Heart right ventricle (tissue), 16 donors: ENCODE measurements around the gene SPSB3. TPM values are rescaled to one million over a fixed set of nuclear protein-coding genes. Genes with fewer than 3 reads are reported as not detected.

Experiments used
- ATAC-seq, 8 donors: fragments of 200-7000 bp; cut with Tn5 transposase; one replicate each; pipeline ENCODE4 v1.9.1; 2020; ENCODE audit warnings: mild to moderate bottlenecking in 8 of 8, moderate library complexity in 8 of 8, moderate number of reproducible peaks in 1 of 8
- DNase-seq, 2 donors: peaks; one replicate each; pipeline ENCODE4 v3.0.0-alpha.2; 2020
- H3K27ac ChIP-seq, 10 donors: fragments of 200-600 bp; sonication (generic) in 2 of 10; one replicate each; pipeline versions ENCODE4 v1.5.0 to v1.8.0; 2020 to 2022; ENCODE audit warnings: mild to moderate bottlenecking in 3 of 10
- H3K27me3 ChIP-seq, 7 donors: fragments of 200-600 bp; one replicate each; pipeline ENCODE4 v1.8.0; 2021 to 2022; ENCODE audit warnings: mild to moderate bottlenecking in 2 of 7
- H3K36me3 ChIP-seq, 9 donors: fragments of 200-600 bp; sonication (generic) in 1 of 9; one replicate each; pipeline versions ENCODE4 v1.5.0 to v1.8.0; 2020 to 2022; ENCODE audit warnings: mild to moderate bottlenecking in 2 of 9
- H3K4me1 ChIP-seq, 9 donors: fragments of 200-600 bp; sonication (generic) in 1 of 9; one replicate each; pipeline versions ENCODE4 v1.5.0 to v1.8.0; 2020 to 2022; ENCODE audit warnings: mild to moderate bottlenecking in 4 of 9
- H3K4me3 ChIP-seq, 10 donors: fragments of 200-600 bp; sonication (generic) in 2 of 10; one replicate each; pipeline versions ENCODE4 v1.5.0 to v1.8.0; 2020 to 2022; ENCODE audit warnings: mild to moderate bottlenecking in 7 of 10, moderate library complexity in 2 of 10
- H3K9me3 ChIP-seq, 11 donors: fragments of 200-600 bp in 10 of 11; sonication (generic) in 2 of 11; one replicate each; pipeline versions ENCODE4 v1.5.0 to v1.8.0; 2013 to 2022; ENCODE audit warnings: mild to moderate bottlenecking in 2 of 11, control low read depth in 1 of 11, moderate library complexity in 1 of 11
- WGBS, 2 donors: extraction: QIAGEN DNeasy Blood & Tissue Kit; methylation state at CpG; one replicate each; pipeline ENCODE4 v1.1.7; 2013; ENCODE audit warnings: inconsistent platforms in 1 of 2; 5-methylcytosine and 5-hydroxymethylcytosine counted together
- intact Hi-C, 10 donors: fragments of 100-400 bp; cut with DNase I; formaldehyde crosslinking; loops; one replicate each; pipeline versions ENCODE4 v1.11.1 to v1.14.2; 2022
- polyA plus RNA-seq, 2 donors: library from polyadenylated mRNA; stranded (reverse); fragments of 200-250 nt; gene quantifications; one replicate each; pipeline ENCODE4 v1.2.3, GENCODE V29; 2013
- total RNA-seq, 10 donors: library from RNA; stranded (reverse); fragmentation: NEBNext Ultra II Directional in 3 of 10; extraction: Animal tissue kit (Norgen Biotek cat#: 25700) in 3 of 10; gene quantifications; one replicate each; pipeline versions ENCODE4 v1.2.1 to v1.2.4, GENCODE V29; 2021 to 2023
- TF ChIP-seq, protein P1 (sequence below), 9 donors: fragments of 200-600 bp; sonication (generic) in 2 of 9; IDR thresholded peaks; one replicate each; pipeline versions ENCODE4 v1.5.0 to v1.8.0; 2021 to 2022; ENCODE audit warnings: antibody characterized with exemption in 9 of 9, mild to moderate bottlenecking in 5 of 9, moderate library complexity in 1 of 9
- donor health status: Arrhythmogenic right ventricular cardiomyopathy.
- donor health status: ischemic (EF 13 %, LVEDD 7.1; RV severe dilation, severe dysfunction).
- donor health status: healthy with polysubstance abuse.
- donor health status: DM: no; HTN: yes; CAD: no.
- donor health status: DM: no; HTN: no; CAD: no.
- donor health status: ischemic (EF 25% LVEDD 6.9; RV normal size, moderate dysfunction).
- donor health status: ischemic (EF 25% LVEDD 5.7; RV mildly dilated, moderate dysfunction).
- donor health status: healthy.
- donor health status: DM: yes; HTN: yes; CAD: no.
- donor health status: Ischemic cardiomyopathy.
- donor health status: ischemic (EF 35%, LVEDD 5.7; RV mildly dilated, moderate dysfunction).
- donor health status: nonischemic (EF 11% LVEDD 7.7; RV severe dilation, severe dysfunction).
- donor health status: DM: yes; HTN: yes; CAD: no.
- donor health status: PGD.
- donor health status: ischemic (EF 29% LVEDD 5.4; RV normal size, mild dysfunction).
- donor health status: nonischemic (EF 23%, LVEDD 6.1; RV moderate dilation, normal function).

SPSB3 gene
- total and polyA plus RNA-seq, 12 donors: 25.1 to 97.7 (median 27.2) TPM

DNA sequence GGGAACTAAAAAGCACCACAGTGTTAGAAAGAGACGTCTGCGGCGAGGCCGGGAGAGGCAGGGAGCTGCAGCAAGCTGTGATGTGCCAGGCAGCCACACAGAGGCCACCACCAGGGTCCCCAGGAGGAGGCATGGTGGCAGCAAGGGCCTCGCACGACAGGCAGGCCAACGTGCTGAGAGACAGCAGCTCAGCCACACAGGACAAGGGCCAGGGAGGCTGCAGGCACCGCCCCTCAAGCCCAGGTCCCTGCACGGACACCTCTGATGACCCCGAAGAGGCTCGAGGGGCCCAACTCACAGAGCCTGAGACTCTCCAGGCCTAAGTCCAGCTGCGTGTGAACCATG lies 38.5 kb upstream of the SPSB3 start:
- intact Hi-C loops: no loop called here
- TF ChIP-seq, protein P1, sequence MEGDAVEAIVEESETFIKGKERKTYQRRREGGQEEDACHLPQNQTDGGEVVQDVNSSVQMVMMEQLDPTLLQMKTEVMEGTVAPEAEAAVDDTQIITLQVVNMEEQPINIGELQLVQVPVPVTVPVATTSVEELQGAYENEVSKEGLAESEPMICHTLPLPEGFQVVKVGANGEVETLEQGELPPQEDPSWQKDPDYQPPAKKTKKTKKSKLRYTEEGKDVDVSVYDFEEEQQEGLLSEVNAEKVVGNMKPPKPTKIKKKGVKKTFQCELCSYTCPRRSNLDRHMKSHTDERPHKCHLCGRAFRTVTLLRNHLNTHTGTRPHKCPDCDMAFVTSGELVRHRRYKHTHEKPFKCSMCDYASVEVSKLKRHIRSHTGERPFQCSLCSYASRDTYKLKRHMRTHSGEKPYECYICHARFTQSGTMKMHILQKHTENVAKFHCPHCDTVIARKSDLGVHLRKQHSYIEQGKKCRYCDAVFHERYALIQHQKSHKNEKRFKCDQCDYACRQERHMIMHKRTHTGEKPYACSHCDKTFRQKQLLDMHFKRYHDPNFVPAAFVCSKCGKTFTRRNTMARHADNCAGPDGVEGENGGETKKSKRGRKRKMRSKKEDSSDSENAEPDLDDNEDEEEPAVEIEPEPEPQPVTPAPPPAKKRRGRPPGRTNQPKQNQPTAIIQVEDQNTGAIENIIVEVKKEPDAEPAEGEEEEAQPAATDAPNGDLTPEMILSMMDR (IDR thresholded peaks at IDR 0.05): no peak
- 92 to 95% methylated on average over 12 of the region's 12 CpGs for WGBS, 2 donors

DNA sequence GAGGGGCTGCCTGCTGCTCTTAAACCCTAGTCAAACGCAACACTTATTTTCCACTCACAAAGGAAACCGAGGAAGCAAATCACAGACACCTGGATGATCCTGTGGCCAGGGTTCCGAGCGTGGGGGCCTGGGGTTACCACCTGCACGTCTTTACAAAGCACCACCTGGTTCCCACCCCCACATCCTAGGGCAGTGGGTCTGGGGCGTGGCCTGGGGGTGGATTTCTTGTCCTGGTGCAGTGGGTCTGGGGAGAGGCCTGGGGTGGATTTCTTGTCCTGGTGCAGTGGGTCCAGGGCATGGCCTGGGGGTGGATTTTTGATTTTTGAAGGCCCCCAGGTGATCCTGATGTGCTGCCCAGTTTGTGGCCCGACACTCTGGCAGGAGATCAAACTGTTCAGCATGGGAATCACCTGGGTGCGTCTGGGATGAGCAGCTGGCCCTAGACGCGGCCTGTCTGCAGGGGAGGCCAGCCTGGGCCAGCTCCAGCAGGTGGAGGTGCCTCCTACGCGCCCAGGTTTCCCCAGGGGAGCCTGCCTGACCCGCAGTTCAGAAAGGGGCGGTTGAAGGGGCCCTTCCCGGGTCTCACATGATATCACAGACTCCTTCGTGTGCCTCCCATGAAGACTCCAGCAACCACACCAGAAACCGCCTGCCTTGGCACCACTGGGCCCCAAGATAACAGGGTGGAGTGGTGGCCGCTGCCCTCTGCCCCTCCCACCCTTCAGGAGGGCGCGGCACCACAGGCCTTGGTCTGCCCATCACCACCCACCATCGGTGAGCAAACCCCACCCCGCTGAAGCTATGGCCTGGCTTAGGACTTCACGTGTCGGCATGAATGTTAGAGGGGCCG lies 38.0 kb upstream of the SPSB3 start:
- H3K36me3 ChIP-seq: peaks cover 0 to 75% (median 33%) of the 10 kb centered on the region in 9 donors
- no peaks in the 10 kb centered on the region for H3K27me3 ChIP-seq
- 90 to 92% methylated on average over 25 of the region's 25 CpGs for WGBS, 2 donors
- no peak overlapping the region for H3K4me3 ChIP-seq
- H3K27ac ChIP-seq: no peak overlapping the region
- H3K9me3 ChIP-seq: no peaks in the 10 kb centered on the region
- intact Hi-C loops: no loop called here
- ATAC-seq (no peak), DNase-seq (no peak)
- H3K4me1 ChIP-seq: peaks cover 1 to 20% (median 14%) of the 10 kb centered on the region in 9 donors
- TF ChIP-seq, protein P1 (IDR thresholded peaks at IDR 0.05): no peak

More for the DNA sequence above, 38.5 kb upstream of the SPSB3 start:
- H3K4me3 ChIP-seq: no peak overlapping the region
- H3K27ac ChIP-seq: no peak overlapping the region
- no peak for DNase-seq
- H3K27me3 ChIP-seq: no peaks in the 10 kb centered on the region
- peaks cover 3 to 26% (median 20%) of the 10 kb centered on the region in 9 donors for H3K4me1 ChIP-seq
- H3K9me3 ChIP-seq: no peaks in the 10 kb centered on the region
- peaks cover 0 to 69% (median 33%) of the 10 kb centered on the region in 9 donors for H3K36me3 ChIP-seq
- ATAC-seq: no peak

DNA sequence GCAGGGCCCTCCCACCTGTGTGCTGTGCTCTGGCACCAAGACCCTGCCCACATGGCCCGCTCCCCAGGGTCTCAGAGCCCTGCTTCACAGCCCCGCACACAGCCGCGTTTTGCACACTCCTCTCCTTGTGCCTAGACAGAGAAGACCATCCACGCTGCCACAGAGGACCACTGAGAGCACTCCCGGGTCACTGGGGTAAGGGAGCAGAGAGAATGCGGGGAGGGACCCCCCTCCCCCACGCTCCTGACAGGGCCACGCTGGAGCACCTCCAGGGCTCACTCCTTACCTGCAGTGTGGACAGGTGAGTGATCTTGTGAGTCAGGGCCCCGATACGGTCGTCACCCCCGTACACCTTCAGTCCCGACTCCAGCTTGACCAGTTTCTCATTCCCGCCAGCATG lies 37.2 kb upstream of the SPSB3 start:
- WGBS, 2 donors: 94 to 95% methylated on average over 15 of the region's 15 CpGs
- ATAC-seq: no peak
- Histone ChIP-seq H3K36me3 (peaks cover 0 to 80% (median 33%) of the 10 kb centered on the region in 9 donors), H3K4me1 (peaks cover 0 to 14% (median 7%) of the 10 kb centered on the region in 9 donors), H3K9me3 (no peaks in the 10 kb centered on the region), H3K4me3 (no peak overlapping the region), H3K27me3 (no peaks in the 10 kb centered on the region), H3K27ac (no peak overlapping the region)
- TF ChIP-seq, protein P1 (IDR thresholded peaks at IDR 0.05): no peak
- intact Hi-C loops: no loop called here
- DNase-seq: no peak

DNA sequence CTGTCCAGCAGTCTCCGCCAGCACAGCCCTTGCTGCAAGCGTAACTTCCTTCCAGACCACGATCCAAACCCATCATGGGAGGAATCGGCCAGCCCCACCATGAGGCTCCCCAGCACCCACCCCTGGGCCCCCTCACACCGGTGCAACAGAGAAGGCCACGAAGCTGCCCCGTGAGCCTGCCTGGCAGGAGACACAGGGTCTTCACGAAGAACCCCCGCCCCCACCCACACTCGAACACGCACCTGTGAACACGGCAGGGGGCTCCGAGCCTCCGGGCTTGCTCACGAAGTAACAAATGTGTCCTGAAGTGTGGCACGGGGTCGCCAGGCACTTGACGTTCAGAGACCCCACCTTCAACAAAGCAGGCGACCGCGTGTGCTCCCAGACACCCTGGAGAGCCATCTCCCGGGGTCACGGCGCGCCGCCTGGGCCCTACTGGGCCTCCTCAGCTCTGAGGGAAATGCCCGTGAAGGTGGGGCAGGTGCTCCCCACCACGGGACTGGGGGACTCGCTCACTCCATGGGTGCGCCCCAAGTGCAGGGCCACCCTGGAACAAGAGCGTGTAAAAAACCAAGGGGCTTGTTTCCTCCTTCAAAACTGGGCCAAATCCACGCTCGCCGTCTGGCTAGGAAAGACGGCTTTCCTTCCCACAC lies 36.6 kb upstream of the SPSB3 start:
- peaks cover 0 to 86% (median 33%) of the 10 kb centered on the region in 9 donors for H3K36me3 ChIP-seq
- DNase-seq (no peak), ATAC-seq (no peak)
- no peaks in the 10 kb centered on the region for H3K27me3 ChIP-seq
- H3K4me1 ChIP-seq: peaks cover 0 to 8% (median 3%) of the 10 kb centered on the region in 9 donors
- TF ChIP-seq, protein P1 (IDR thresholded peaks at IDR 0.05): no peak
- no peaks in the 10 kb centered on the region for H3K9me3 ChIP-seq
- H3K27ac ChIP-seq: no peak overlapping the region
- intact Hi-C loops: no loop called here
- no peak overlapping the region for H3K4me3 ChIP-seq
- 95% methylated on average over 35 of the region's 35 CpGs for WGBS, 2 donors
